ENCODE results near the gene DMC1.
A peak's percentile ranks its signal among the peaks of the same experiment; 100 is the strongest.

DNA sequence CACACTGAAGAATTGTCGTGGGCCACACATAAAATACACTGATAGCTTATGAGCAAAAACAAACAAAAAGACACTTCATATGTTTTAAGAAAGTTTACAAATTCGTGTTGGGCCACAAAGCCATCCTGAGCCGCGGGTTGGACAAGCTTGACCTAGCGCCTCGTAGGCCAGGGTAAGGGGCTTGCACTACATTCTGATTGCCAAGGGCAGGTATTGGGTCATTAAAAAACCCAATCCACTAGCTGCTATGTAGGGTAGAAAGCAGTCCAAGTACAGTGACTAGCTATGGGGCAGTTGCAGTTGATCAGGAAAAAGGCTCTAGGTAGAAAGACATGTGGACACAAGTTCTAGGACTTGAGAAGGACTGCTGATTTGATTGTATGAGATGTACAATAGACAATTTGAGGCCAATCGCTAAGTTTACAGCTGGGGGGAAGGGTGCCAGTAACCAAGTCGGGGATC, 88.1 kb downstream of the DMC1 start:
- TF ChIP-seq, protein P1, sequence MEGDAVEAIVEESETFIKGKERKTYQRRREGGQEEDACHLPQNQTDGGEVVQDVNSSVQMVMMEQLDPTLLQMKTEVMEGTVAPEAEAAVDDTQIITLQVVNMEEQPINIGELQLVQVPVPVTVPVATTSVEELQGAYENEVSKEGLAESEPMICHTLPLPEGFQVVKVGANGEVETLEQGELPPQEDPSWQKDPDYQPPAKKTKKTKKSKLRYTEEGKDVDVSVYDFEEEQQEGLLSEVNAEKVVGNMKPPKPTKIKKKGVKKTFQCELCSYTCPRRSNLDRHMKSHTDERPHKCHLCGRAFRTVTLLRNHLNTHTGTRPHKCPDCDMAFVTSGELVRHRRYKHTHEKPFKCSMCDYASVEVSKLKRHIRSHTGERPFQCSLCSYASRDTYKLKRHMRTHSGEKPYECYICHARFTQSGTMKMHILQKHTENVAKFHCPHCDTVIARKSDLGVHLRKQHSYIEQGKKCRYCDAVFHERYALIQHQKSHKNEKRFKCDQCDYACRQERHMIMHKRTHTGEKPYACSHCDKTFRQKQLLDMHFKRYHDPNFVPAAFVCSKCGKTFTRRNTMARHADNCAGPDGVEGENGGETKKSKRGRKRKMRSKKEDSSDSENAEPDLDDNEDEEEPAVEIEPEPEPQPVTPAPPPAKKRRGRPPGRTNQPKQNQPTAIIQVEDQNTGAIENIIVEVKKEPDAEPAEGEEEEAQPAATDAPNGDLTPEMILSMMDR (IDR thresholded peaks at IDR 0.05) = no peak
- peak in 1 of 4 donors; percentile 29 for TF ChIP-seq POLR2AphosphoS5 (IDR thresholded peaks at IDR 0.05)
